Neuronal stem cell (in vitro differentiated cells): Measurements from ENCODE around the gene HMGCLL1.

Experiments used
- DNase-seq: peaks from one replicate; pipeline ENCODE4 v3.0.0-alpha.2; 2013; ENCODE audit warnings: low spot score
- H2AFZ ChIP-seq: one replicate; pipeline ENCODE4 v1.6.1; 2013; ENCODE audit warnings: mild to moderate bottlenecking, low read length, inconsistent platforms
- H2AK5ac ChIP-seq: 2 replicates; pipeline ENCODE4 v1.6.1; 2013; ENCODE audit warnings: low read depth, mild to moderate bottlenecking, inconsistent platforms, low read length, moderate library complexity, mixed read lengths
- H2BK120ac ChIP-seq: 2 replicates; pipeline ENCODE4 v1.6.1; 2013; ENCODE audit warnings: low read depth, mild to moderate bottlenecking, inconsistent platforms, low read length, moderate library complexity, mixed read lengths
- H2BK12ac ChIP-seq: one replicate; pipeline ENCODE4 v1.6.1; 2013; ENCODE audit warnings: low read length, inconsistent platforms
- H2BK15ac ChIP-seq: 2 replicates; pipeline ENCODE4 v1.6.1; 2013; ENCODE audit warnings: mild to moderate bottlenecking, low read length, inconsistent platforms, mixed read lengths
- H2BK5ac ChIP-seq: one replicate; pipeline ENCODE4 v1.6.1; 2013; ENCODE audit warnings: inconsistent platforms, mild to moderate bottlenecking, low read length, moderate library complexity
- H3K14ac ChIP-seq: one replicate; pipeline ENCODE4 v1.6.1; 2013; ENCODE audit warnings: low read length, inconsistent platforms
- H3K18ac ChIP-seq: 2 replicates; pipeline ENCODE4 v1.6.1; 2013; ENCODE audit warnings: low read length, inconsistent platforms
- H3K23ac ChIP-seq: 2 replicates; pipeline ENCODE4 v1.6.1; 2013; ENCODE audit warnings: low read depth, mild to moderate bottlenecking, mixed read lengths, low read length, inconsistent platforms; ENCODE audit not compliant: poor library complexity
- H3K27ac ChIP-seq: replicated peaks from 3 replicates; pipeline ENCODE4 v1.5.1; 2013; ENCODE audit warnings: low read length, inconsistent platforms
- H3K27me3 ChIP-seq, 3 experiments: 2 replicates each; pipeline ENCODE4 v1.6.1; 2013; ENCODE audit warnings: low read length in 3 of 3, mild to moderate bottlenecking in 2 of 3, inconsistent platforms in 1 of 3, low read depth in 1 of 3, mixed read lengths in 1 of 3, moderate library complexity in 1 of 3; ENCODE audit not compliant: control insufficient read depth in 3 of 3, insufficient read depth in 3 of 3
- H3K36me3 ChIP-seq, 2 donors: replicated peaks in 1 of 2; 2 replicates each; pipeline ENCODE4 v1.6.1; 2013; ENCODE audit warnings: low read length in 2 of 2; ENCODE audit not compliant: control insufficient read depth in 2 of 2, insufficient read depth in 2 of 2
- H3K4ac ChIP-seq: 2 replicates; pipeline ENCODE4 v1.6.1; 2013; ENCODE audit warnings: inconsistent platforms, mild to moderate bottlenecking, low read length, moderate library complexity
- H3K4me1 ChIP-seq, 2 donors: 1 replicate in 1 of 2; 2 replicates in 1 of 2; pipeline ENCODE4 v1.6.1; 2013; ENCODE audit warnings: low read length in 2 of 2, low read depth in 1 of 2; ENCODE audit not compliant: control insufficient read depth in 2 of 2, insufficient read depth in 1 of 2
- H3K4me2 ChIP-seq: one replicate; pipeline ENCODE4 v1.6.1; 2013; ENCODE audit warnings: mild to moderate bottlenecking, low read length, inconsistent platforms; ENCODE audit not compliant: insufficient read depth, poor library complexity, severe bottlenecking
- H3K4me3 ChIP-seq, 2 donors: 2 replicates each; pipeline ENCODE4 v1.5.1; 2013; ENCODE audit warnings: low read length in 2 of 2, mild to moderate bottlenecking in 2 of 2, inconsistent platforms in 1 of 2, moderate library complexity in 1 of 2
- H3K79me1 ChIP-seq: one replicate; pipeline ENCODE4 v1.6.1; 2013; ENCODE audit warnings: low read depth, mild to moderate bottlenecking, inconsistent platforms, low read length, moderate library complexity
- H3K9ac ChIP-seq: one replicate; pipeline ENCODE4 v1.6.1; 2013; ENCODE audit warnings: mild to moderate bottlenecking, low read depth, low read length, inconsistent platforms; ENCODE audit not compliant: poor library complexity
- H3K9me3 ChIP-seq, 2 donors: replicated peaks in 1 of 2; 2 replicates each; pipeline versions ENCODE3 to v1.6.1; 2013; ENCODE audit warnings: low read length in 2 of 2, mild to moderate bottlenecking in 2 of 2, inconsistent platforms in 1 of 2, low read depth in 1 of 2, mixed read lengths in 1 of 2, moderate library complexity in 1 of 2; ENCODE audit not compliant: control insufficient read depth in 2 of 2, insufficient read depth in 1 of 2
- H4K8ac ChIP-seq: one replicate; pipeline ENCODE4 v1.6.1; 2013; ENCODE audit warnings: low read depth, mild to moderate bottlenecking, inconsistent platforms, low read length, moderate library complexity
- H4K91ac ChIP-seq: one replicate; pipeline ENCODE4 v1.6.1; 2013; ENCODE audit warnings: low read length, low read depth, mild to moderate bottlenecking, inconsistent platforms; ENCODE audit not compliant: poor library complexity
- WGBS, 2 donors: extraction: QIAGEN DNeasy Blood & Tissue Kit; methylation state at CpG; one replicate each; pipeline ENCODE4 v1.1.7; 2013; ENCODE audit warnings: missing lambda C conversion rate in 2 of 2, mixed read lengths in 1 of 2; ENCODE audit not compliant: insufficient read length in 2 of 2, insufficient replicate concordance in 1 of 2; ENCODE audit errors: extremely low coverage in 2 of 2; 5-methylcytosine and 5-hydroxymethylcytosine counted together

Gene HMGCLL1

DNA sequence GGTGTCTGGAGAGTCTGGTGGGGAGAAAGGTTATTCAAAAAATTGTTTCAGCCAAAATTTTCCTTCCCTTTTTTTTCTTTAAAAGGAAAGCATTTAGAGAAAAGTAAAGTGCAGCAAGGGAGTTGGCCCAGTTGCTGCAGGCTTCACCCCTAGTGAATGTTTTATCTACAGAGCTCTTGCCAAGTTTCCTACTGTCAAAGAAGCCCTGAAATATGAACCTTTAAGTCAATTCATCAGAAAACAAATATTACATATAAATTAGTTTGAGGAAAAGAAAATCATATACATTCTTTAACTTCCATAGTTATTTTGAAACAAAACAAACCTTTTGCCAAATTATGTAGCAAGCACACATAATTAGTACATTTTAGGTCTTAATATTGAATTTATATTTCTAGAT lies 25.0 kb upstream of the HMGCLL1 start:
- H2BK5ac ChIP-seq: no peak overlapping the region
- peaks cover 8 to 9% of the 10 kb centered on the region in 2 donors for H3K4me1 ChIP-seq
- no peak overlapping the region for H3K23ac ChIP-seq
- no peak overlapping the region for H4K91ac ChIP-seq
- DNase-seq: no peak
- H3K14ac ChIP-seq: no peak overlapping the region
- H3K18ac ChIP-seq: no peak overlapping the region
- H3K4ac ChIP-seq: no peak overlapping the region
- H2BK120ac ChIP-seq: no peak overlapping the region
- H2AK5ac ChIP-seq: no peak overlapping the region
- peaks cover 0 to 2% of the 10 kb centered on the region in 2 donors for H3K9me3 ChIP-seq
- H3K4me3 ChIP-seq: no peak overlapping the region
- H4K8ac ChIP-seq: no peak overlapping the region
- H3K9ac ChIP-seq: no peak overlapping the region
- no peak overlapping the region for H3K27ac ChIP-seq
- H3K79me1 ChIP-seq: no peaks in the 10 kb centered on the region
- H2AFZ ChIP-seq: no peak overlapping the region
- no peaks in the 10 kb centered on the region for H3K27me3 ChIP-seq
- no peak overlapping the region for H2BK12ac ChIP-seq
- H3K4me2 ChIP-seq: no peak overlapping the region
- no peak overlapping the region for H2BK15ac ChIP-seq
- H3K36me3 ChIP-seq: no peaks in the 10 kb centered on the region

DNA sequence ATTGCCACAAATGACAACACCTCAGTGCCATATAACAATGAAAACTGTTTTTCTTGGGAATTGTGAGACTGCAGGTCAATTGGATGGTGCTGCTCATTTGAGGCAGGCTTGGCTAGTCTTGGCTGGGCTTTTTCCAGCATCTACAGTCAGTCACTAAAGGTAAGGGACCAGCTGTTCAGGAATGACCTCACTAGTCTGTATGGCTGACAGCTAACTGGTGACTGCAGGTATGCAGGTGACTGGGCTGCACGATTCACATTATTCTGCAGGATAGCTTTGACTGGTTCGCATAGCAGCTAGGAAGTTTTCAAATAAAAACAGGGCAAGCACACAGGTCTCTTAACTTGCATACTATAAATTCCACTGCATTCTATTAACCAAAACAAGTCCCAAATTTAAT lies 22.1 kb upstream of the HMGCLL1 start:
- no peak overlapping the region for H4K8ac ChIP-seq
- WGBS, 2 donors: no CpG with 5 or more reads among the region's 2 CpGs

DNA sequence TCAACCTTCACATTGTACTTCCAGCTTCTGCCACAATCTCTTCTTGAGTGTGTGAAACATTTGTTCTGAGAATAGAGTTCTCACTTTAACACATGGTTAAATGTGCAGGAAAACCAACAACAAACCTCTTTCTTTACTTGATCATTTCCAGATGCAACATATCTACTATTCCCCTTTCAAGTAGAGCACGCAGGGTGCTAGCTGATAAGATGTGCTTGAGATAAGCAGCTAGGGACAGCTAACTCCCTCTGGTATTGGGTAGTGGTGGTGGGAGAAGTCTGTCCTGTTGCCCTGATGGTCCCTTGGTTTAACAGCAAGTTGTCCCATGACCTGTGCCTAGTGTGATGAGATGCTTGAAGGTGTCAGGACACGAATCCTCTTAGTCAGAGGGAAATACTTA lies 15.4 kb upstream of the HMGCLL1 start:
- no peak for DNase-seq
- Histone ChIP-seq H3K23ac (no peak overlapping the region), H3K18ac (no peak overlapping the region), H3K9ac (no peak overlapping the region), H3K79me1 (no peaks in the 10 kb centered on the region), H3K4me2 (no peak overlapping the region), H4K91ac (no peak overlapping the region), H3K4me3 (no peak overlapping the region), H2BK120ac (no peak overlapping the region), H3K4me1 (no peaks in the 10 kb centered on the region), H3K14ac (no peak overlapping the region), H2AK5ac (no peak overlapping the region), H2BK15ac (no peak overlapping the region), H3K9me3 (no peaks in the 10 kb centered on the region), H2BK12ac (no peak overlapping the region), H3K27me3 (no peaks in the 10 kb centered on the region), H3K4ac (no peak overlapping the region), H3K36me3 (no peaks in the 10 kb centered on the region), H3K27ac (no peak overlapping the region), H2BK5ac (no peak overlapping the region), H2AFZ (peak overlapping the region; percentile 41), H4K8ac (no peak overlapping the region)
- no CpG with 5 or more reads among the region's 2 CpGs for whole genome bisulfite sequencing, 2 donors

More for the DNA sequence above, 22.1 kb upstream of the HMGCLL1 start:
- Histone ChIP-seq H2AFZ (no peak overlapping the region), H3K4me1 (peaks cover 0 to 2% of the 10 kb centered on the region in 2 donors), H2AK5ac (no peak overlapping the region), H3K23ac (no peak overlapping the region), H2BK120ac (no peak overlapping the region), H3K27ac (no peak overlapping the region), H3K9ac (no peak overlapping the region), H3K14ac (no peak overlapping the region), H2BK5ac (no peak overlapping the region), H3K27me3 (no peaks in the 10 kb centered on the region), H3K4me2 (no peak overlapping the region), H3K9me3 (peaks cover 0 to 2% of the 10 kb centered on the region in 2 donors), H2BK12ac (no peak overlapping the region), H3K4ac (no peak overlapping the region), H2BK15ac (no peak overlapping the region), H4K91ac (no peak overlapping the region), H3K36me3 (no peaks in the 10 kb centered on the region), H3K4me3 (no peak overlapping the region), H3K79me1 (no peaks in the 10 kb centered on the region), H3K18ac (no peak overlapping the region)
- DNase-seq: no peak

DNA sequence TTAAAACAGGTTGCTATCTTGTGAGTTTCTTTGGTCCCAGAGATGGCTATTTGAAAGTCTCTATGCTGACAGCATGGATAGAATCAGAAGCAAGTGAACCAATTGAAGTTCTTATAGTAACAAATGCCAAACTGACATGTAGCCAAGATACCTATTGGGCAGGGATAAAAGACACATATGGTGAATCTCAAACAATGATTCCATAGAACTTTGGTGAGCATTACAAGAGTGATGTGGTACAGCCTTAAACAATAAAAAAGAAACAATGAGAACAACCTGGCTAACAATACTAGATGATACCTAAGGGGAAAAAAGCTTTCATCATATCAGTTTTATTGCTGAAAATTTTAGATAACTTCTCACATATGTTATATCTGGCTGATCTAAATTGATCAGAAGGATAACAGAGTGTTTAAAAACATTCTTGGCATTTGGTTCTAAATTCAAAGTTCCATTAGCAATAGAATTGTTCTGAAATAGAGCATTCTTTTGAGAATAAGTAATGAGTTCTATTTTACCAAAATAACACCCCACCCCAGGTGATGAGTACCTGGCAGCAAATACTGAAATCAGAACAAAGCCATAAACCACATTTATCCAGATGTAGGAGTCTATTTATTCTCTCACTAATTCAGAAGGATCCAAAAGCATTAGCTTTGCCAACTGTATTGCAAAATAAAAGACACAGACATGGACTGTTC lies 5.8 kb upstream of the HMGCLL1 start:
- Histone ChIP-seq H2BK120ac (no peak overlapping the region), H3K4me3 (no peak overlapping the region), H3K79me1 (no peaks in the 10 kb centered on the region), H2AK5ac (no peak overlapping the region), H2AFZ (no peak overlapping the region), H2BK5ac (no peak overlapping the region), H3K27me3 (no peaks in the 10 kb centered on the region), H3K18ac (no peak overlapping the region), H3K14ac (no peak overlapping the region), H3K4ac (no peak overlapping the region), H3K9me3 (no peaks in the 10 kb centered on the region), H3K4me2 (no peak overlapping the region), H3K4me1 (no peaks in the 10 kb centered on the region), H2BK15ac (no peak overlapping the region), H3K23ac (no peak overlapping the region), H3K36me3 (no peaks in the 10 kb centered on the region), H3K27ac (no peak overlapping the region), H4K8ac (no peak overlapping the region), H3K9ac (no peak overlapping the region), H2BK12ac (no peak overlapping the region), H4K91ac (no peak overlapping the region)
- DNase-seq: no peak
